GM12878 (cell line): ENCODE measurements around the gene HCAR1. TPM values are rescaled to one million over a fixed set of nuclear protein-coding genes. Genes with fewer than 3 reads are reported as not detected.

Experiments used
- ATAC-seq: fragments of 200-7000 bp; cut with Tn5 transposase; 3 replicates; pipeline ENCODE4 v1.9.1; 2020; ENCODE audit warnings: mild to moderate bottlenecking, moderate library complexity
- BruUV-seq: library from RNA; stranded (reverse); fragments of 400-500 nt; replicated peaks from 2 replicates; lab custom pipeline; 2021; lab: Mats Ljungman, UMichigan
- CTCF ChIA-PET: fragments of 300-600 bp; sonication (Branson Sonifier 250); formaldehyde crosslinking; extraction: SDS; loops from one replicate; lab custom pipeline; 2021; ENCODE audit warnings: inconsistent platforms; lab: Yijun Ruan, JAX
- POLR2A ChIA-PET: fragments of 350-600 bp; formaldehyde crosslinking; extraction: SDS; loops from one replicate; lab custom pipeline; 2021; ENCODE audit warnings: inconsistent platforms; lab: Charles Lee
- RAD21 ChIA-PET: fragments of 300-600 bp; sonication (Branson Sonifier 250); formaldehyde crosslinking; loops from one replicate; lab custom pipeline; 2023; ENCODE audit warnings: antibody characterized with exemption; ENCODE audit not compliant: unreplicated experiment; lab: Charles Lee
- SMC1A ChIA-PET: fragments of 300-600 bp; sonication (Branson Sonifier 250); formaldehyde crosslinking; loops from one replicate; lab custom pipeline; 2023; ENCODE audit not compliant: unreplicated experiment, uncharacterized antibody; lab: Charles Lee
- DNase-seq: peaks from one replicate; pipeline ENCODE4 v3.0.0-alpha.2; 2011; ENCODE audit warnings: low read depth, low spot score
- FAIRE-seq: peaks from 3 replicates; lab custom pipeline; 2011; peaks lifted over from hg19 to GRCh38; lab: Jason Lieb, UNC
- H2AFZ ChIP-seq: 2 replicates; pipeline ENCODE4 v1.6.0; 2011; ENCODE audit warnings: low read depth, low read length, control low read depth; ENCODE audit not compliant: control insufficient read depth
- H3K27ac ChIP-seq: 2 replicates; pipeline ENCODE4 v1.5.1; 2011; ENCODE audit warnings: control low read depth; ENCODE audit not compliant: control insufficient read depth, insufficient read depth
- H3K27me3 ChIP-seq, 2 experiments: replicated peaks in 1 of 2; 2 replicates each; pipeline versions ENCODE4 v1.6.0 to v1.6.1; 2011; ENCODE audit warnings: low read length in 1 of 2; ENCODE audit not compliant: control insufficient read depth in 2 of 2, insufficient read depth in 2 of 2
- H3K36me3 ChIP-seq, 2 experiments: 2 replicates each; pipeline ENCODE4 v1.5.1; 2011; ENCODE audit warnings: low read length in 1 of 2; ENCODE audit not compliant: control insufficient read depth in 2 of 2, insufficient read depth in 2 of 2
- H3K4me1 ChIP-seq: 2 replicates; pipeline ENCODE4 v1.6.1; 2011; ENCODE audit warnings: mild to moderate bottlenecking, low read length, moderate library complexity, mixed read lengths; ENCODE audit not compliant: control insufficient read depth, insufficient read depth
- H3K4me2 ChIP-seq: 2 replicates; pipeline ENCODE4 v1.6.0; 2011; ENCODE audit warnings: control low read depth; ENCODE audit not compliant: control insufficient read depth, insufficient read depth
- H3K4me3 ChIP-seq: fragments of 200-600 bp; sonication (generic); 2 replicates; pipeline ENCODE4 v1.5.1; 2016
- H3K79me2 ChIP-seq: 2 replicates; pipeline ENCODE4 v1.6.0; 2011; ENCODE audit warnings: low read length; ENCODE audit not compliant: control insufficient read depth, insufficient read depth
- H3K9ac ChIP-seq: 2 replicates; pipeline ENCODE4 v1.8.0; 2011; ENCODE audit warnings: low read length, control low read depth, mixed read lengths; ENCODE audit not compliant: control insufficient read depth, insufficient read depth
- H3K9me3 ChIP-seq: replicated peaks from 3 replicates; pipeline ENCODE4 v1.5.1; 2011; ENCODE audit warnings: mild to moderate bottlenecking, low read length; ENCODE audit not compliant: control insufficient read depth, insufficient read depth
- H4K20me1 ChIP-seq: 2 replicates; pipeline ENCODE4 v1.6.0; 2011; ENCODE audit not compliant: control insufficient read depth, insufficient read depth
- EGR1 ChIP-seq, 2 experiments: IDR thresholded peaks; 1 replicate in 1 of 2; 2 replicates in 1 of 2; pipeline ENCODE4 v1.6.1; 2011 to 2012; ENCODE audit warnings: low read depth in 2 of 2, low read length in 2 of 2, borderline replicate concordance in 1 of 2, mild to moderate bottlenecking in 1 of 2, moderate library complexity in 1 of 2
- HDAC2 ChIP-seq: fragments of 200-600 bp; sonication (generic); IDR thresholded peaks from 2 replicates; pipeline ENCODE4 v1.6.1; 2017
- KAT2A ChIP-seq: conservative IDR thresholded peaks from 2 replicates; pipeline ENCODE4 v1.6.1; 2011; ENCODE audit warnings: low read depth, low read length; ENCODE audit not compliant: control insufficient read depth
- NR2C1 ChIP-seq: fragments of 450-650 bp; IDR thresholded peaks from 2 replicates; pipeline ENCODE4 v1.6.1; 2017; ENCODE audit warnings: antibody characterized with exemption, mild to moderate bottlenecking, moderate library complexity
- PAX5 ChIP-seq: IDR thresholded peaks from 2 replicates; pipeline ENCODE4 v1.6.1; 2011; ENCODE audit warnings: low read depth, low read length, borderline replicate concordance
- SUPT20H ChIP-seq: IDR thresholded peaks from 2 replicates; pipeline ENCODE4 v1.6.1; 2011; ENCODE audit warnings: low read depth, mild to moderate bottlenecking, low read length, moderate library complexity, borderline replicate concordance; ENCODE audit not compliant: control insufficient read depth
- TBL1XR1 ChIP-seq: IDR thresholded peaks from 2 replicates; pipeline ENCODE4 v1.6.1; 2012; ENCODE audit warnings: low read depth, low read length, improper control_type of control experiment
- TCF7 ChIP-seq: IDR thresholded peaks from 2 replicates; pipeline ENCODE4 v1.6.1; 2014; ENCODE audit warnings: antibody characterized with exemption, borderline replicate concordance
- ZNF217 ChIP-seq: fragments of 450-650 bp; IDR thresholded peaks from 2 replicates; pipeline ENCODE4 v1.6.1; 2017; ENCODE audit warnings: antibody characterized with exemption, mild to moderate bottlenecking
- WGBS: methylation state at CpG from one replicate; pipeline ENCODE4 v1.1.6; 2016; ENCODE audit warnings: low lambda C conversion rate; ENCODE audit not compliant: insufficient replicate concordance, insufficient coverage; ENCODE audit errors: missing lambda C conversion rate; 5-methylcytosine and 5-hydroxymethylcytosine counted together
- in situ Hi-C: fragments of 300-500 bp; cut with MboI; formaldehyde crosslinking; loops from 9 replicates; pipeline ENCODE4 v1.14.3; 2018; ENCODE audit warnings: mixed read lengths
- intact Hi-C: fragments of 100-400 bp; cut with micrococcal nuclease; formaldehyde crosslinking; loops from one replicate; pipeline ENCODE4 v1.14.2; 2022; ENCODE audit not compliant: unreplicated experiment
- polyA plus RNA-seq, 11 experiments: library from polyadenylated mRNA; depleted of rRNA in 4 of 11; unstranded in 6 of 11; stranded (reverse) in 5 of 11; fragments of >200 nt; fragmentation: Nextera tagmentation in 4 of 11; fragmentation: Illumina TruSeq in 1 of 11; extraction: Ambion mirVana in 4 of 11; extraction: Trizol in 1 of 11; gene quantifications; 1 replicate in 1 of 11; 2 replicates in 10 of 11; pipeline versions ENCODE4 v1.2.1 to v1.2.3, GENCODE V29; 2011 to 2016; ENCODE audit warnings: inconsistent platforms in 2 of 11, missing spikeins in 2 of 11, low read depth in 1 of 11
- total RNA-seq, 4 experiments: library from RNA; depleted of rRNA in 3 of 4; stranded (reverse); fragments of >200 nt in 3 of 4; fragmentation: Illumina TruSeq in 1 of 4; extraction: Trizol in 1 of 4; gene quantifications; 2 replicates each; pipeline versions ENCODE4 v1.2.1 to v1.2.3, GENCODE V29; 2013 to 2021

HCAR1 gene
- total and polyA plus RNA-seq, 10 of the 15 experiments (the other 5 are each of a cell fraction or from before 2014, with no cell fraction given) = 0.01 to 0.05 (median 0.04) TPM; not detected in 7

GRCh38 chr12:122729583-122730214 is 945 bp downstream of the HCAR1 start:
- Histone ChIP-seq H3K27me3 (no peaks in the 10 kb centered on the region), H2AFZ (no peak overlapping the region), H3K27ac (no peak overlapping the region), H3K4me2 (no peak overlapping the region), H3K79me2 (no peaks in the 10 kb centered on the region), H3K9ac (no peak overlapping the region), H3K4me3 (no peak overlapping the region), H3K4me1 (peaks cover 36% of the 10 kb centered on the region), H3K9me3 (no peaks in the 10 kb centered on the region; the same call in 2 of the 3 replicates), H3K36me3 (no peaks in the 10 kb centered on the region), H4K20me1 (no peaks in the 10 kb centered on the region)
- no peak for FAIRE-seq
- BruUV-seq = no TSS peak
- ChIA-PET RAD21 (no interaction called here), CTCF (no interaction called here), SMC1A (no interaction called here), POLR2A (no interaction called here)
- in situ Hi-C loops (no loop called here), intact Hi-C loops (no loop called here)
- TF ChIP-seq ZNF217 (no peak), NR2C1 (no peak), EGR1 (IDR thresholded peaks at IDR 0.05; ENCODE audit: borderline replicate concordance in 1 of 2, low read depth in 2 of 2, low read length in 2 of 2) (no peak), PAX5 (no peak), TCF7 (no peak), TBL1XR1 (no peak), HDAC2 (no peak), KAT2A (no peak), SUPT20H (no peak)
- ATAC-seq = no peak
- DNase-seq = no peak
- 73% methylated on average over 25 of the region's 27 CpGs for WGBS
